ENCODE results near the gene NFU1. TPM values are rescaled to one million over a fixed set of nuclear protein-coding genes. Genes with fewer than 3 reads are reported as not detected.
A peak's percentile ranks its signal among the peaks of the same experiment; 100 is the strongest.

The NFU1 gene
- total and polyA plus RNA-seq, 2 of the 13 experiments (the other 11 are each of a cell fraction or from before 2014, with no cell fraction given) = 39.1 to 84.0 TPM

DNA sequence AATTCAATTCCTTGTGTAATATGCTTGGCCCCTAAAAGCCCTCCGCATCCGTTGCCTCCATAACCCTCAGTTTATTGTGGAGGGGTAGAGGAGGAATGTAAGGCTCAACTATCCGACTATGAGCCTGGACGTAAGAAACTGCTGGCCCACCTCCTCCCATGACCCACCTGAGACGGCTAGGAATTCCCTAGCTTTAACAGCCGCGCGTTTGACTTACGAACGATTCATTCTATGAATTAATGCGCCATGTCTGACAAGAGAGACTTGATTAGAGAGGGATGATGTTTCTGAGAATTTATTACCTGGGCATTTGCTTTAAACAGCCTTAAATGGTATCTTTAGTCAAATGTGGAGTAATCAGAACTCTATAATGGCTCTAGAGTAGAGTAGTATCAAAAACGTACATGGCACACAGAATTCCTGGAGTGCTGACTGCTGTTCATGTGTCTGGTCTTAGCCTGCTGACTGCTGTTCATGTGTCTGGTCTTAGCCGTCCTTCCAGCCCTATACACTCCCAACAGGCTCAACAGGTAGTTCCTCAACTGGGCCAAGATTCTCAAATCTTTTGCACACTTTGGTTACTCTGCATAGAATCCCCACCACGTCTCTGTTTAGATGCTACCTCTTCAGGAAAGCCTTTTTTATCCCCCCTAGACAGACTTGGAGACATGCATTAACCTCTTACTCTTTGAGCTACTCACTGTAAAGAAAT lies 49.3 kb downstream of the NFU1 start (continued):
- TF ChIP-seq, protein P1, sequence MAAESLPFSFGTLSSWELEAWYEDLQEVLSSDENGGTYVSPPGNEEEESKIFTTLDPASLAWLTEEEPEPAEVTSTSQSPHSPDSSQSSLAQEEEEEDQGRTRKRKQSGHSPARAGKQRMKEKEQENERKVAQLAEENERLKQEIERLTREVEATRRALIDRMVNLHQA (CRISPR knock-in tag; IDR thresholded peaks at IDR 0.05) = no peak
- no peak for TF ChIP-seq RFXANK (CRISPR knock-in tag; IDR thresholded peaks at IDR 0.05)
- no peak for TF ChIP-seq ELF3 (CRISPR knock-in tag; IDR thresholded peaks at IDR 0.05)
- 0 out of 2 replicates have a peak, but pooled peaks have one; percentile 12 for TF ChIP-seq POLR2AphosphoS5 (IDR thresholded peaks at IDR 0.05; ENCODE audit: low read depth, low read length)
- no peak for TF ChIP-seq AHR (CRISPR knock-in tag; IDR thresholded peaks at IDR 0.05)
- TF ChIP-seq ONECUT2 (CRISPR knock-in tag; IDR thresholded peaks at IDR 0.05) = no peak
- TF ChIP-seq SNRNP70 (IDR thresholded peaks at IDR 0.05; ENCODE audit: low read depth, low read length) = no peak
- TF ChIP-seq, protein P2, sequence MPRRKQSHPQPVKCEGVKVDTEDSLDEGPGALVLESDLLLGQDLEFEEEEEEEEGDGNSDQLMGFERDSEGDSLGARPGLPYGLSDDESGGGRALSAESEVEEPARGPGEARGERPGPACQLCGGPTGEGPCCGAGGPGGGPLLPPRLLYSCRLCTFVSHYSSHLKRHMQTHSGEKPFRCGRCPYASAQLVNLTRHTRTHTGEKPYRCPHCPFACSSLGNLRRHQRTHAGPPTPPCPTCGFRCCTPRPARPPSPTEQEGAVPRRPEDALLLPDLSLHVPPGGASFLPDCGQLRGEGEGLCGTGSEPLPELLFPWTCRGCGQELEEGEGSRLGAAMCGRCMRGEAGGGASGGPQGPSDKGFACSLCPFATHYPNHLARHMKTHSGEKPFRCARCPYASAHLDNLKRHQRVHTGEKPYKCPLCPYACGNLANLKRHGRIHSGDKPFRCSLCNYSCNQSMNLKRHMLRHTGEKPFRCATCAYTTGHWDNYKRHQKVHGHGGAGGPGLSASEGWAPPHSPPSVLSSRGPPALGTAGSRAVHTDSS (CRISPR knock-in tag; conservative IDR thresholded peaks at IDR 0.05) = no peak
- TF ChIP-seq ZFX (CRISPR knock-in tag; IDR thresholded peaks at IDR 0.05; ENCODE audit: low read depth) = no peak
- no peak for TF ChIP-seq ISX (CRISPR knock-in tag; conservative IDR thresholded peaks at IDR 0.05)
- no peak for TF ChIP-seq ZBTB7A (CRISPR knock-in tag; IDR thresholded peaks at IDR 0.05)
- TF ChIP-seq SMAD1 (CRISPR knock-in tag; IDR thresholded peaks at IDR 0.05; ENCODE audit: borderline replicate concordance, low read depth) = no peak
- TF ChIP-seq POLR2G (IDR thresholded peaks at IDR 0.05; ENCODE audit: low read depth, low read length) = no peak
- TF ChIP-seq MBNL3 (CRISPR knock-in tag; conservative IDR thresholded peaks at IDR 0.05) = no peak
- no peak for TF ChIP-seq ERF (CRISPR knock-in tag; IDR thresholded peaks at IDR 0.05)
- TF ChIP-seq RAD51 (IDR thresholded peaks at IDR 0.05; ENCODE audit: borderline replicate concordance) = no peak
- TF ChIP-seq, protein P3, sequence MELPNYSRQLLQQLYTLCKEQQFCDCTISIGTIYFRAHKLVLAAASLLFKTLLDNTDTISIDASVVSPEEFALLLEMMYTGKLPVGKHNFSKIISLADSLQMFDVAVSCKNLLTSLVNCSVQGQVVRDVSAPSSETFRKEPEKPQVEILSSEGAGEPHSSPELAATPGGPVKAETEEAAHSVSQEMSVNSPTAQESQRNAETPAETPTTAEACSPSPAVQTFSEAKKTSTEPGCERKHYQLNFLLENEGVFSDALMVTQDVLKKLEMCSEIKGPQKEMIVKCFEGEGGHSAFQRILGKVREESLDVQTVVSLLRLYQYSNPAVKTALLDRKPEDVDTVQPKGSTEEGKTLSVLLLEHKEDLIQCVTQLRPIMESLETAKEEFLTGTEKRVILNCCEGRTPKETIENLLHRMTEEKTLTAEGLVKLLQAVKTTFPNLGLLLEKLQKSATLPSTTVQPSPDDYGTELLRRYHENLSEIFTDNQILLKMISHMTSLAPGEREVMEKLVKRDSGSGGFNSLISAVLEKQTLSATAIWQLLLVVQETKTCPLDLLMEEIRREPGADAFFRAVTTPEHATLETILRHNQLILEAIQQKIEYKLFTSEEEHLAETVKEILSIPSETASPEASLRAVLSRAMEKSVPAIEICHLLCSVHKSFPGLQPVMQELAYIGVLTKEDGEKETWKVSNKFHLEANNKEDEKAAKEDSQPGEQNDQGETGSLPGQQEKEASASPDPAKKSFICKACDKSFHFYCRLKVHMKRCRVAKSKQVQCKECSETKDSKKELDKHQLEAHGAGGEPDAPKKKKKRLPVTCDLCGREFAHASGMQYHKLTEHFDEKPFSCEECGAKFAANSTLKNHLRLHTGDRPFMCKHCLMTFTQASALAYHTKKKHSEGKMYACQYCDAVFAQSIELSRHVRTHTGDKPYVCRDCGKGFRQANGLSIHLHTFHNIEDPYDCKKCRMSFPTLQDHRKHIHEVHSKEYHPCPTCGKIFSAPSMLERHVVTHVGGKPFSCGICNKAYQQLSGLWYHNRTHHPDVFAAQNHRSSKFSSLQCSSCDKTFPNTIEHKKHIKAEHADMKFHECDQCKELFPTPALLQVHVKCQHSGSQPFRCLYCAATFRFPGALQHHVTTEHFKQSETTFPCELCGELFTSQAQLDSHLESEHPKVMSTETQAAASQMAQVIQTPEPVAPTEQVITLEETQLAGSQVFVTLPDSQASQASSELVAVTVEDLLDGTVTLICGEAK (IDR thresholded peaks at IDR 0.05) = no peak
- TF ChIP-seq, protein P3 (CRISPR knock-in tag; IDR thresholded peaks at IDR 0.05) = no peak
- TF ChIP-seq IKZF1 (IDR thresholded peaks at IDR 0.05) = no peak
- TF ChIP-seq ZNF709 (CRISPR knock-in tag; IDR thresholded peaks at IDR 0.05) = no peak

Measured in HepG2 (cell line).